Non-pigmented ciliary epithelial cell (primary cell): ENCODE measurements around the gene CLDN11.

Experiments used
- DNase-seq: peaks from one replicate; pipeline ENCODE4 v3.0.0-alpha.2; 2010; ENCODE audit warnings: low read depth

CLDN11 gene

DNA sequence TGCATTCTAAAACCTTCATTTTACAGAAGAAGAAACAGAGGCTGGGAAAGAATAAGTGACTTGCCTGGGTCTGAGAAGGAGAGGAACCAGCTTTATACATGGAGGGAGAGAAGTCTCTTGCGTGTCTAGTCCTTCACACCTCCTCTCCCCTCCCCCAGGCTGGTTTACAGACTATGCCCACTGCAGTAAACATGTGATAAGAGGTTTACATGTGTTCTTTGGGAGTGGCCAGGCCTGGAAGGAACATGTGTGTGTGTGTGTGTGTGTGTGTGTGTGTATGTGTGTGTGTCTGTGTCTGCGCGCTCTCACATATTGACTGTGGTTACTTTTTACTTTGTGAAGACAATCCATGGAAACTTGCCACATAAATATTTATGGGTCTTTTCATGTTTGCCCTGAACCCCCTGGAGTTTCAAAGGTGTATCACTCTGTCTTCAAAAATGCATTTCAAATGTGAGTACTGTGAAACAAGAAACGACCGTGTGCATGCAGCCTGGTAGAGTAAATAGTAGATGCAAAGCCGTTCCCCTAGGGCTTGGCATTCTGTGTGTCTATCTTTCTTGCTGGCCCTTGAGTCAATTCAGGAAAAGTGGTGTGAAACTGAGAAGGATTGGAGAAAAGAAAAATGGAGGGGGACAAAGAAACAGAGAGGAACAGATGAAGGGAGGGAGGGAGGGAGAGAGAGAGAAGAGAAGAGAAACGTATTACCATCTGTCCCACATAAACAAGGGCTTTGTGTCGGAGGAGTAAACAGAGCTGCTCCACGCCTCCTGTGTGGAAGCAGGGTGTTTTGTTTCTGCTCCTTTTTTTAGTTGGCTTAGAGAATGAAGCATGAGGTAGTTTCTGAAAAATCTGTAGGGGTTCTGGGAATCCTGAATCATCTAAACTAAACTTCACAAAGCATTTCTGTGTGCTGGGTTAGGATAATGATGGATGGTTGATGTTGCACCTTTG, 51.7 kb downstream of the CLDN11 start:
- DNase-seq = no peak

DNA sequence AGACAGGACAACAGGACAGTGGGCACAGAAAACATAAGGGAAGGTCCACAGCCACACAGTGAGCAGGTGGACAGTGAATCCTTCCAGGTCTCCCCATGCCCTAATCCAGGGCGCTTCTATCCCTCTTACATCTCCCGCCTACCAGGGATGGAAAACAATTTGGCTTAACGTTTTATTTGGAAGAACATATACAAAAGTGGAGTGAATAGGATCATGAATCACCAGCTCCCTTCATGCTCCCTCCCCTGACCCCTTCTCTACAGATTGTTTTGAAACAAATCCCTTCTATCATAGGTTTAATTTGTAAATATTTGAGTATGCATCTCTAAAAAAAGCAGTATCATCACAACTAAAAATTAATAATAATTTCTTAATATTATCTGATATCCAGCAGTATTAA, 52.5 kb downstream of the CLDN11 start:
- no peak for DNase-seq

DNA sequence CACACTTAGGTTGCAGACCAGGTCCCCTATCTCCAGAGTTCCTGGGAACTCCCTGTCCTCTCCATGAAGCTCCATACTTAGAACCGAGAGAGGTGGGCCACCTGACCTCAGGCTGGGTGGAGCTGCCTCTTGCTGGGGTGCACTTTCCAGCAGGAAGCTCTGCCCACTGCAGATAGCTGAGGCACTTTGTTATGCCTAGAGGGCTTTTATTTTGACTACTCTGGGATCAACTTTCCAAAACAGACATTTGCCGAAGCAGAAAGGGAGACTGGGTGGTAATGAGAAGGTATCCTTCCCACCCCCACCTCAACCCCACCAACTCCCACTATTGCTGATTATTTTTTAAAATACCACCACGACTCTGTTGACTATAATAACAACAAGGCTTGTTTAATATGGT, 54.7 kb downstream of the CLDN11 start:
- no peak for DNase-seq

DNA sequence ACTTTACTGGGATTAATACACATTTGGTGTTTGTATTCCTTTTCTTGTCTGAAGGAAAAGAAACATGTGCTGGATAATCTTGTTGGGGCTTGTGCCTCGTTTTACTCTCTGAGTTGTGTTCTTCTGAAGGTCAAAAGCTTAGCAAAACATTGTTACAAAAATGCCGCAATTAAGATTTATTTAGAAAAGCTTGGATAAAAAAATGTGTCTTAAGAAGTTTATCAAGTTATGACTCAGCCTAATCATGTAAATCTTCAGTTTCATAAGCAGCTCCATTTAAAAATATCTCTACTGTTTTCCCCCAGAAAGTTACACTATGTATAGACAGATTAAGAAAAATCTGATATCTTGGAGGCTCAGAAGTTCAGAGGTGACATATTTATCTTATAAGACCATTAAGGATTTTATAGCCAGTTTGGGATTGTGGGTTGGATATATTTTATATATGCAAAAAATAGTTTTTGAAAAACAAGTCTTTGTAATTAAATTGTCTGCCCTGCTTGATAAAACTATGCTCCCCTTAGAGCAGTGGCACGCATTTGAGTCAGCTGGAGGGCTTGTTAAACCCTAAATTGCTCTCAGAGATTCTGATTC, 56.5 kb downstream of the CLDN11 start:
- no peak for DNase-seq

DNA sequence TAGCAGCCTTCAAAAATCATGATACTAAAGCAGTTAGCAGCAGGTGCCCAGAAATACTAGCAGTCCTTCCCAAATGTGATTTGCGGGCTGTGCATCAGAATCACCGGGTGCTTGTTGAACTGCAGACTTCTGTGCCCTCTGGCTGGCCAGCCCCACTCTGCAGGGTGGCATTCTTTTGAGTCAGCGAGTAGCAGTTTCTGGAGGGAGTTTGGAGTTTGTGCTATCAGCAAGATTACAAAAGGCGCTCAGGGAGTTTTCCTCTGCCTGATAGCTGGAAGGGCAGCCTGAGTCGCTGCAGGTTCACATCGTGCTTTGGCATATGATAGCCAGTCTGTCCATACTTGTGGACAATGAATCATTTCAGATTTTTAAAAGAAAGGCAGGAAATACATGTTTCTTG, 57.6 kb downstream of the CLDN11 start:
- no peak for DNase-seq

DNA sequence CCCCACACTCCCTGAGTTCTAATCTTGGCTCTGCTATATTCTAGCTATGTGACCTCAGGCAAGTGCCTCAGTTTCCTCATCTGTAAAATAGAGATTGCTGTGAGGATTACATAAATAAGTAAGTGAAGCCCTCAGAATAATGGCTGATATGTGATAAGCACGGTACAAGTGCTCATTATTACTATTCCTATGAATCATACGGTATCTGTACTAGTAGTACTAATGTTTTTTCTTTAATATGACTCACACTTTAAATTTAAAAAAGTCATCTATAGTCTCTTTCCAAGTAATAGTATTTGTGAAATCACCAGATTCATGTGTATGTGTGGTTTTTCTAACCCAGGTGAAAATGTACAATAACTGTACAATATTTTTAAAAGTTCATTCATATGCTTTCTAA, 58.7 kb downstream of the CLDN11 start:
- no peak for DNase-seq

DNA sequence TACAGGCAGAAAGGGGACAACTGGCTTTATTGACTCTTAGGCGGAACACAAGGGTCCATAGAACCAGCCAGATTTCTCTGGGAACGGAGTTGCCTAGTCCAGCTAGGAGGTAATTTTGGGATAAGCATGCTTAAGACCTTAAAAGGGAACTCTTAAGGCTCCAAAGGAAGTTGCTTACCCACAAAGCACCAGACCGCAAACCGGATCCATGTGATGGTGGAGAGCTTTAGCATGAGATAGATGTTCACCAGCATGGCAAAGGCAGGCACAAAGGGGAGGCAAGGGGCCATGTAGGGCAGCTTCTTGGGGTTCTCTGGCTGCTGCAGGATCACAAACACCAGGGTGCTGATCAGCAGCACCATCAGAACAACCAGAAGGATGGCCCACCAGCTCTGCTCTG, 61.4 kb downstream of the CLDN11 start:
- DNase-seq = no peak

DNA sequence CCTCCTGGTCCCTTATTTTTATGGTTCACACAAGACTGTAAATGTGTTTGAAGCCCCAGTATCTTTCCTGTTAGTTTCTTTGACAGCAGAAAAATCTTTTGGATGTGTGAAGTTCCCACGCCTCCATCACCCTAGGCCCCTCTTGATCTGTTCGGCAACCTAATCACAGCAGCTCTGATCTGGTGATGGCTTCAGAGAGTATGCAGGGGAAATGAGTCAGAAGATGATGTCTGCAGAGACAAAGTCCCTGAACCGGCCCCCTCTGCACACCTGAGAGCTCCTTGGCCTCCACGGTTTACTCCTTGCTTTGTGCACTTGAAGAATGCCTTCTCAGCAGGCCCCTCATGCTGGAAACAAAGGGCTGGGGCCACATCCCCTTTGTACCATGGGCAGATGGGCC, 63.5 kb downstream of the CLDN11 start:
- DNase-seq = no peak

DNA sequence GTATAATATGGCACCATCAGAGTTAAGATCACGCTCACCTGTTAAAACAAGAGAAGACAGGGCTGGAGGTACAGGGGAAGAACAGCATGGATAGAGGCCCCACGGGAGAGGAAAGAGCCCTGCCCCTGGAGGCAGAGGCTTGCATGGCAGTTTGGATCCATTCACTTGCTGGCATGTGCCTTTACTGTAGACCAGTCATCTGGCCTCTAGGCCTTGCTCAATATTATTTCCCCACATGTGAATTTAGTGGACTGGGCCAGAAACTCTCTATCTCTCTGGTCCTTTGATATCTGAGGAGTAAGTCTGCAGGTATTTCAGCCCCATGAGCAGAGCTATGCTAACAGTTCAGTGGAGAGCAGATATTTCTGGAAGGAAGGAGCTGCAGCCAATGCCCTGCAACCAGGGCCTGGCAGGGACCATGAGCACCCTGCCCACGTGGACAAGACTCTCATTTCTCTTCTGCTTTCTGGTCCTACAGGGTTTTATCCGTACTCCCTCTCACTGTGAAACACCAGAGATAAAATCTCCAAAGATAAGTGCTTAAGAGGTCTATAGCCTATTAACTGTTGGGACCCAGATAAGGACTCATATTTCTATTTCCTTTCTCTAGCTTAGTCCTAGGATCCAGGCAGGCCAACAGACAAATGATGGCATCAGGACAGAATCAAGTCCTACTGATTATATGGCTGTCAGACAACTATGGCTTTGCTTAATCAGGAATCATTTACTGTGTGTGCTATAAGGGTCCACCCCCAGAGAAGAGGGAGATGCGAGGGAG, 65.0 kb downstream of the CLDN11 start:
- no peak for DNase-seq
